Sigmoid colon (tissue), 7 donors: ENCODE results near the gene SLC51A. TPM values are rescaled to one million over a fixed set of nuclear protein-coding genes. Genes with fewer than 3 reads are reported as not detected.

Experiments
- DNase-seq: peaks from one replicate; pipeline ENCODE4 v3.0.0-alpha.2; 2019
- H3K27ac ChIP-seq, 4 donors: fragments of 200-600 bp; sonication (generic); one replicate each; pipeline ENCODE4 v1.5.1; 2016 to 2019; ENCODE audit warnings: mild to moderate bottlenecking in 1 of 4
- H3K27me3 ChIP-seq, 3 donors: fragments of 200-600 bp; sonication (generic); one replicate each; pipeline ENCODE4 v1.5.1; 2019; ENCODE audit warnings: mild to moderate bottlenecking in 1 of 3
- H3K36me3 ChIP-seq, 4 donors: fragments of 200-600 bp; sonication (generic); one replicate each; pipeline ENCODE4 v1.5.1; 2016 to 2019
- H3K4me1 ChIP-seq, 4 donors: fragments of 200-600 bp; sonication (generic); one replicate each; pipeline ENCODE4 v1.5.1; 2017 to 2019
- H3K4me3 ChIP-seq, 4 donors: fragments of 200-600 bp; sonication (generic); one replicate each; pipeline ENCODE4 v1.5.1; 2017 to 2019; ENCODE audit warnings: mild to moderate bottlenecking in 2 of 4, moderate library complexity in 1 of 4
- H3K9me3 ChIP-seq, 4 donors: fragments of 200-600 bp in 3 of 4; sonication (generic) in 3 of 4; one replicate each; pipeline versions ENCODE4 v1.5.1 to v1.6.1; 2013 to 2019
- EP300 ChIP-seq, 4 donors: sonication (generic); formaldehyde crosslinking; IDR thresholded peaks; one replicate each; pipeline ENCODE4 v1.6.1; 2017; ENCODE audit warnings: antibody characterized with exemption in 4 of 4
- POLR2A ChIP-seq, 2 donors: fragments of 450-650 bp; IDR thresholded peaks; one replicate each; pipeline ENCODE4 v1.6.1; 2016; ENCODE audit warnings: antibody characterized with exemption in 2 of 2, mild to moderate bottlenecking in 2 of 2, moderate library complexity in 2 of 2
- POLR2AphosphoS5 ChIP-seq, 4 donors: sonication (generic); formaldehyde crosslinking; IDR thresholded peaks; one replicate each; pipeline ENCODE4 v1.6.1; 2017; ENCODE audit warnings: antibody characterized with exemption in 4 of 4
- WGBS, 2 donors: extraction: QIAGEN DNeasy Blood & Tissue Kit; methylation state at CpG; one replicate each; pipeline ENCODE4 v1.1.7; 2013; 5-methylcytosine and 5-hydroxymethylcytosine counted together
- intact Hi-C: fragments of 100-400 bp; cut with DNase I; formaldehyde crosslinking; loops from one replicate; pipeline ENCODE4 v1.15.1; 2023
- polyA plus RNA-seq, 3 donors: library from polyadenylated mRNA; stranded (reverse); fragments of 200-250 nt; gene quantifications; one replicate each; pipeline ENCODE4 v1.2.3, GENCODE V29; 2013
- total RNA-seq, 4 donors: library from RNA; depleted of rRNA; stranded (reverse); fragments of >200 nt; gene quantifications; one replicate each; pipeline ENCODE4 v1.1.0, GENCODE V29; 2016
- TF ChIP-seq, protein P1 (sequence below), 4 experiments: fragments of 450-650 bp in 3 of 4; fragments of 200-600 bp in 1 of 4; IDR thresholded peaks; one replicate each; pipeline ENCODE4 v1.5.1; 2016 to 2019; ENCODE audit warnings: antibody characterized with exemption in 4 of 4, mild to moderate bottlenecking in 3 of 4, moderate library complexity in 2 of 4
- donor health status: healthy with polysubstance abuse.
- donor health status: Bipolar disorder and iron deficiency.
- donor health status: healthy.

SLC51A gene
- total and polyA plus RNA-seq, 7 donors, result 7.8 to 22.7 (median 11.1) TPM; not detected in 4

DNA sequence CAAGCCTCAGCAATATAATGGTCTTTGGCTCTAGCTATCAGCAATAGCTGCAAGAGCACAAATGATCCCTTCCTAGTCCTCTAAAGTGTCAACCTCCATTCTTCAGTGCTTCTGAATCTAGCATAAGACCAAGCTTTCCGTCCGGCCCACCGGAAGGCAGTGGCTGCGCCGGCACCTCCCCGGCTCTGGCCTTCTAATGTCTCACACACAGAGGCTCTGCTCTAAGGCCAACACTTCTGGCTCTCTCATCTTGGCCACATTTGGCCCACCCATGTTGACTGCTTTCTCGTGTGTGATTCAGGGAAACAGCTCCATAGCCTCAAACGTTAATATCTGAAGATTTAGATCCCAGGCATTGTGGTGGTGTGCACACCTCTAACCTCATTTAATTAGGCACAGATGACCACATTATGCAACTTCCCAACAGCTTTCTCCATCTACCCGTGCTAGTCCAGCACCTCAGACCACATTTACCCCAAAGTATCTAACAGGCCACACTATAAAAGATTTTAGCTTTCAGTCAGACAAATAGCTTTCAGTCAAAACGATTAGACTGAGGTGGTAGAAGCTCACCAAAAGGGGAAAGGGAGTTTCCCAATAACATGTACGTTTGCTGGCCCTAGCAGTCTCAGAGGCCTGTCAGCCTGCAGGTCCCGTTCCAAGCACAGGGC lies 19.3 kb downstream of the SLC51A start:
- TF ChIP-seq, protein P1, sequence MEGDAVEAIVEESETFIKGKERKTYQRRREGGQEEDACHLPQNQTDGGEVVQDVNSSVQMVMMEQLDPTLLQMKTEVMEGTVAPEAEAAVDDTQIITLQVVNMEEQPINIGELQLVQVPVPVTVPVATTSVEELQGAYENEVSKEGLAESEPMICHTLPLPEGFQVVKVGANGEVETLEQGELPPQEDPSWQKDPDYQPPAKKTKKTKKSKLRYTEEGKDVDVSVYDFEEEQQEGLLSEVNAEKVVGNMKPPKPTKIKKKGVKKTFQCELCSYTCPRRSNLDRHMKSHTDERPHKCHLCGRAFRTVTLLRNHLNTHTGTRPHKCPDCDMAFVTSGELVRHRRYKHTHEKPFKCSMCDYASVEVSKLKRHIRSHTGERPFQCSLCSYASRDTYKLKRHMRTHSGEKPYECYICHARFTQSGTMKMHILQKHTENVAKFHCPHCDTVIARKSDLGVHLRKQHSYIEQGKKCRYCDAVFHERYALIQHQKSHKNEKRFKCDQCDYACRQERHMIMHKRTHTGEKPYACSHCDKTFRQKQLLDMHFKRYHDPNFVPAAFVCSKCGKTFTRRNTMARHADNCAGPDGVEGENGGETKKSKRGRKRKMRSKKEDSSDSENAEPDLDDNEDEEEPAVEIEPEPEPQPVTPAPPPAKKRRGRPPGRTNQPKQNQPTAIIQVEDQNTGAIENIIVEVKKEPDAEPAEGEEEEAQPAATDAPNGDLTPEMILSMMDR (IDR thresholded peaks at IDR 0.05), result no peak
- TF ChIP-seq POLR2A (IDR thresholded peaks at IDR 0.05) (no peak), POLR2AphosphoS5 (IDR thresholded peaks at IDR 0.05) (no peak), EP300 (IDR thresholded peaks at IDR 0.05) (no peak)
- 83 to 87% methylated on average over 12 of the region's 12 CpGs for WGBS, 2 donors

DNA sequence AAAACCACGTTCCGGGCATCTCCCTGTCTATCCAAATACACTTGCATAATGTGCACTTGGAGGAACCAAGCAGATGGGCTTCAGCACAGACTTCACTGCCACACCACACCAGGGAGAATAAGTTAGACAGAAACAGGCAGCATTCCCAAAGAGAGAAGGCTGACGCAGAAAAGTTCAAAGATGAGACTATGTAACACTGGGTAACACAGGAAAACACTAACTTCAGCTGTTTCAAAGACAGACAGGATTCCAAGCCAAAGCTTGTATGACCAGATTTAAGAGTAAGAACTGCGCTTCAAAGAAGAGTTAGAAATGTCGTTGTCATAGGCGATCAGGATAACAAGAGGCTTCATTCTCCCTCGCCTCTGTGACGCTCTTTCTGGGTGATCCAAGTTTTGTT lies 19.9 kb downstream of the SLC51A start:
- no peak overlapping the region for H3K4me3 ChIP-seq
- WGBS, 2 donors, result 95 to 96% methylated on average over 8 of the region's 8 CpGs
- TF ChIP-seq EP300 (IDR thresholded peaks at IDR 0.05), result no peak
- no peak for TF ChIP-seq POLR2A (IDR thresholded peaks at IDR 0.05)
- TF ChIP-seq POLR2AphosphoS5 (IDR thresholded peaks at IDR 0.05), result no peak
- TF ChIP-seq, protein P1 (IDR thresholded peaks at IDR 0.05), result no peak
- no peak overlapping the region for H3K27ac ChIP-seq
- H3K9me3 ChIP-seq, result no peaks in the 10 kb centered on the region
- H3K36me3 ChIP-seq, result peaks cover 10 to 46% (median 18%) of the 10 kb centered on the region in 4 donors
- intact Hi-C loops, result no loop called here
- no peaks in the 10 kb centered on the region for H3K27me3 ChIP-seq
- H3K4me1 ChIP-seq, result no peaks in the 10 kb centered on the region
- no peak for DNase-seq

More for the DNA sequence above, 19.3 kb downstream of the SLC51A start:
- H3K36me3 ChIP-seq, result peaks cover 10 to 39% (median 17%) of the 10 kb centered on the region in 4 donors
- no peak overlapping the region for H3K27ac ChIP-seq
- intact Hi-C loops, result no loop called here
- H3K27me3 ChIP-seq, result no peaks in the 10 kb centered on the region
- DNase-seq, result no peak
- no peaks in the 10 kb centered on the region for H3K9me3 ChIP-seq
- no peaks in the 10 kb centered on the region for H3K4me1 ChIP-seq
- no peak overlapping the region for H3K4me3 ChIP-seq

DNA sequence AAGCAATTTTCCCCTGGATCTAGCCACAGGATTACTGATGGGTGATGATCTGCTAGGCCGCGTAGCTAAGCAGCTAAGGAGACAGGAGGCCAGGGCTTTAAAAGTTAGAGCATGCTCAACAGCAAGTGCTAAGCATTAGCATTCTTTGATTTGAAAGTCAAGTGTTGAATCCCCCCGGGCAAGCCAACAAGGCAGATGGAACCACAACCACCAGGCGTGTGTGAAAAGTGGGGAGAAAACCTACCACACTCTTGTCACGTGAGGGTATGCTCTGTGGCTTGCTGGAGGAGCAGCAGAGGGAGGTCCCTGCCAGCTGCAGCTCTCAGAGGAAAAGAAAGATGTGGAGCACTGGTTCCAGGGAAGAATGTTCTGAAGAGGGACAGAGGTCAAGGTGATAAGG lies 20.9 kb downstream of the SLC51A start:
- Histone ChIP-seq H3K27ac (no peak overlapping the region), H3K9me3 (no peaks in the 10 kb centered on the region), H3K4me3 (no peak overlapping the region), H3K27me3 (no peaks in the 10 kb centered on the region), H3K4me1 (no peaks in the 10 kb centered on the region), H3K36me3 (peaks cover 10 to 55% (median 25%) of the 10 kb centered on the region in 4 donors)
- no peak for DNase-seq
- WGBS, 2 donors, result 78 to 94% methylated on average over 5 of the region's 5 CpGs
- intact Hi-C loops, result no loop called here
- TF ChIP-seq EP300 (IDR thresholded peaks at IDR 0.05), result no peak

DNA sequence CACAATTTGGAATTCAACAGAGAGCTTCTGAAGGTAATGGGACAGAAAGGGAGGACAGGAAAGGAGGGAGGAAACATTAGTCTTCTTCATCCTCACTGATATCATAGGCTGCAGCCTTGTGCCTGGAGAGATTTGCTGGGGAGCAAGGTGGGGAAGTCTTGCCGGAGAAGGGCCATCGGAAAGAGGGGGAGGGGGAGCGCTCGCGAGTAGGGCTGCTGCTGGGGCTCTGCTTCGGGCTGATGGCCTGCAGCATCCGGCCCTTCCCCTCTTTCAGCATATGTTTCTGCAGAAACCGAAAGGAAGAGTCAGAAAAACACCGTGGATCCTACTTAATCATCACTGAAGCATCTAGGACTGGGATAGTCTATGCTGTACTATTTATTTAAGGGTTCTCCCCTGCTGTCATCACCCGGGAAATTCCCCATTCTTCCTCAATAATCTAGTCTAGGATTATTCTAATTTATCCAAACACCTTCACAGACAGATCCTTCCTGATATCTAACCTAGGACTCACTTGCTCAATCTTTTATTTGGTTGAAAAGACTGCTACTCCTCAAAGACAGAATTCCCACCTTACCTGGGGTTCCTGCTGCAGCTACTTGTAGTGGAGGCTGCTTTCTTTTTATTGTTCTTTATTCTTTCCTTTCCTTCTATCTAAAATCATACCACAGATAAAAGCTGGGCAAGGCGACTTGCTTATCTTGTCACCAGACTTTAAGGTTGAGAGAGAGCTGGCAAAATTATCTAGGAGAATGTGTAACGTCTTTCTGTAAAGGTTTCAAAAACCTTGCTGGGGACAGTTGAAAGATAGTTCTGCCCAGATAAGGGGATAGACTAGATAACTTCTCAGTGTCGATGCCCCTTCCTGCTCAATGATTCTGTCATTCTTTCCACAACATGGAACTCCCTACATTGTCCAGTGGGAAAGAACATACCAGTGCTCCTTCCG lies 22.6 kb downstream of the SLC51A start:
- H3K4me3 ChIP-seq, result no peak overlapping the region
- intact Hi-C loops, result no loop called here
- no peak for DNase-seq
- H3K9me3 ChIP-seq, result no peaks in the 10 kb centered on the region
- H3K27ac ChIP-seq, result no peak overlapping the region
- WGBS, 2 donors, result 86 to 89% methylated on average over 14 of the region's 14 CpGs
- TF ChIP-seq EP300 (IDR thresholded peaks at IDR 0.05), result no peak
- no peak for TF ChIP-seq POLR2AphosphoS5 (IDR thresholded peaks at IDR 0.05)
- TF ChIP-seq, protein P1 (IDR thresholded peaks at IDR 0.05), result no peak
- no peak for TF ChIP-seq POLR2A (IDR thresholded peaks at IDR 0.05)
- H3K27me3 ChIP-seq, result no peaks in the 10 kb centered on the region
- no peaks in the 10 kb centered on the region for H3K4me1 ChIP-seq
- peaks cover 10 to 62% (median 28%) of the 10 kb centered on the region in 4 donors for H3K36me3 ChIP-seq

DNA sequence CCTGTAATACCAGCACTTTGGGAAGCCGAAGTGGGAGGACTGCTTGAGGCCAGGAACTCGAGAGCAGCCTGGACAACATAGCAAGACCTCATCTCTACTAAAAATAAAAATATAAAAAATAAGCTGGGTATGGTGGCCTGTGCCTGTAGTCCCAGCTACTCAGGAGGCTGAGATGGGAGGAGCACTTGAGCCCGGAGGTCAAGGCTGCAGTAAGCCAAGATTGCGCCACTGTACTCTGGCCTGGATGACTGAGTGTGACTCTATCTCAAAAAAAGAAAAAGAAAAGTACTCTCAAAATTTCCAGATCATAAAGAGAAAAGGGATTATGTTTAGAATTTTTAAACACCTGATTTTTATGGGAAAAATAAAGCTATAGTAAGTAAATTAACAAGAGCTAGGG lies 24.1 kb downstream of the SLC51A start:
- H3K9me3 ChIP-seq, result no peaks in the 10 kb centered on the region
- peaks cover 10 to 64% (median 28%) of the 10 kb centered on the region in 4 donors for H3K36me3 ChIP-seq
- no peak for TF ChIP-seq POLR2A (IDR thresholded peaks at IDR 0.05)
- TF ChIP-seq POLR2AphosphoS5 (IDR thresholded peaks at IDR 0.05), result no peak
- no peak for TF ChIP-seq EP300 (IDR thresholded peaks at IDR 0.05)
- TF ChIP-seq, protein P1 (IDR thresholded peaks at IDR 0.05), result no peak
- H3K27me3 ChIP-seq, result no peaks in the 10 kb centered on the region
- H3K27ac ChIP-seq, result no peak overlapping the region
- H3K4me1 ChIP-seq, result no peaks in the 10 kb centered on the region
- DNase-seq, result no peak
- 95 to 97% methylated on average over 4 of the region's 4 CpGs for WGBS, 2 donors
- H3K4me3 ChIP-seq, result no peak overlapping the region
- intact Hi-C loops, result no loop called here
